NCI-H526 (cell line): ENCODE results near the gene PFKL.
"Not testable (repeated sequence)": the region's sequence is repeated elsewhere in the genome, so short reads cannot be mapped to it uniquely, and the experiment has no call there.

Experiments
- DNase-seq, 2 experiments: peaks; one replicate each; lab custom pipeline; 2025; lab: John Stamatoyannopoulos, UW

PFKL gene

GRCh38 chr21:44279354-44280260, 20.2 kb upstream of the PFKL start:
- no peak for DNase-seq

GRCh38 chr21:44281801-44282200, 18.1 kb upstream of the PFKL start:
- DNase-seq = no peak

GRCh38 chr21:44282370-44282769, 17.5 kb upstream of the PFKL start:
- DNase-seq = no peak

DNA sequence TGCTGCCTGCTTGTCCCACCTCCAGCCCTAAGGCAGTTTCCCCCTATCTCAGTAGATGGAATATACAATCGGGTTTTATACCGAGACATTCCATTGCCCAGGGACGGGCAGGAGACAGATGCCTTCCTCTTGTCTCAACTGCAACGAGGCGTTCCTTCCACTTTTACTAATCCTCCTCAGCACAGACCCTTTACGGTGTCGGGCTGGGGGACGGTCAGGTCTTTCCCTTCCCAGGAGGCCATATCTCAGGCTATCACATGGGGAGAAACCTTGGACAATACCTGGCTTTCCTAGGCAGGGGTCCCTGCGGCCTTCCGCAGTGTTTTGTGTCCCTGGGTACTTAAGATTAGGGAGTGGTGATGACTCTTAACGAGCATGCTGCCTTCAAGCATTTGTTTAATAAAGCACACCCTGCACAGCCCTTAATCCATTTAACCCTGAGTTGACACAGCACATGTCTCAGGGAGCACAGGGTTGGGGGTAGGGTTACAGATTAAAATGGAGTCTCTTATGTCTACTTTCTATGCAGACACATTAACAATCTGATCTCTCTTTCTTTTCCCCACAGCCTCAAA, 16.6 kb upstream of the PFKL start:
- not testable (repeated sequence) for DNase-seq

- no peak for DNase-seq
Measured at GRCh38 chr21:44283948-44284347, 15.9 kb upstream of the PFKL start.

DNA sequence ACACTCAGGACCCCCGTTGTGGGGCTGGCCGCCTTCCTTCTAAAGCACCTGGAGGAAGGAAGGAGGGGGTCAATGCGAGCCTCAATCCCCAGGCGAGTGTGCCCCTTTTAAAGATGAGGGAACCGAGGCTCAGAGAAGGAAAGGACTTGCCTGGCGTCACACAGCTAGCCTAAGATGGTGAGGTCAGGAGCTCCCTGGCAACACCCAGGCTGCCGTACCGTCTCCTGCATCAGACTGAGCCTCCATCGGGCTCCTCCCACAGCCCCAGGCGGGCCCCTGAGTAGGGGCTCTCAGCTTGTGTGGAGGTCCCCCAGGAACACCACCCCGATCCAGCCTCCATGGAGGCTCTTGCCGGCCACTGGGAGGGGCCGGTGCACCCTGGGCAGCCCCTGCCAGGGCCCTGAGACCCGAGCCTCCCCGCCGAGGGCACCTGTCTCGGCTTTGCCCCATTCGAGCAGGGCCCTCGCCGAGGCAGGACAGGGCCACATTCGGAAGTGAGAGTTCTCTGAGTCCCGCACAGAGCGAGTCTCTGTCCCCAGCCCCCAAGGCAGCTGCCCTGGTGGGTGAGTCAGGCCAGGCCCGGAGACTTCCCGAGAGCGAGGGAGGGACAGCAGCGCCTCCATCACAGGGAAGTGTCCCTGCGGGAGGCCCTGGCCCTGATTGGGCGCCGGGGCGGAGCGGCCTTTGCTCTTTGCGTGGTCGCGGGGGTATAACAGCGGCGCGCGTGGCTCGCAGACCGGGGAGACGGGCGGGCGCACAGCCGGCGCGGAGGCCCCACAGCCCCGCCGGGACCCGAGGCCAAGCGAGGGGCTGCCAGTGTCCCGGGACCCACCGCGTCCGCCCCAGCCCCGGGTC, 14.5 kb upstream of the PFKL start, which contains the start of gene AIRE:
TSS of gene AIRE (plus strand) at position 739 of the 855 bp plus-strand sequence. CDS start 131 bp downstream, outside the sequence.
- no peak for DNase-seq

DNA sequence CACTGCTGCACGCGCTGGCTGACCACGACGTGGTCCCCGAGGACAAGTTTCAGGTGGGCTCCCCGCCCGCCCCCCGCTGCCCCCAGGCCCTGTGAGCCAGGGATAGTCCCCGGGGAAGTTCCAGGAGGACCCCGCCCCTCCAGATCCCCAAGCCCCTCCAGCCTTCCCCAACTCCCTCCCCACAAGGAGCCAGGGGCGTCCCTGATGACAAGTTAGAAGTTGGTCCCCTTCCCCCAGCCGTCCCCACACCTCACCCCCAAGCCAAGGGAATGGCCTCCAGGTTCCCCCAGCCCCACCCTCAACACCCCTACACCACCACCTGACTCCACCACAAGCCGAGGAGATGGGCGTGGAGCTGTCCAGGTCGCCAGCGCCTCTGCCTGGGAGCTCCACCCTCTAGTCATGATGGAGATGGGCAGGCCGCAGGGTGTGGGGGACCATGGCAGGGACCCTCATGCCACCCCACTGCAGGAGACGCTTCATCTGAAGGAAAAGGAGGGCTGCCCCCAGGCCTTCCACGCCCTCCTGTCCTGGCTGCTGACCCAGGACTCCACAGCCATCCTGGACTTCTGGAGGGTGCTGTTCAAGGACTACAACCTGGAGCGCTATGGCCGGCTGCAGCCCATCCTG, 13.7 kb upstream of the PFKL start:
- DNase-seq = no peak

GRCh38 chr21:44286716-44287632, 12.9 kb upstream of the PFKL start:
- no peak for DNase-seq

DNA sequence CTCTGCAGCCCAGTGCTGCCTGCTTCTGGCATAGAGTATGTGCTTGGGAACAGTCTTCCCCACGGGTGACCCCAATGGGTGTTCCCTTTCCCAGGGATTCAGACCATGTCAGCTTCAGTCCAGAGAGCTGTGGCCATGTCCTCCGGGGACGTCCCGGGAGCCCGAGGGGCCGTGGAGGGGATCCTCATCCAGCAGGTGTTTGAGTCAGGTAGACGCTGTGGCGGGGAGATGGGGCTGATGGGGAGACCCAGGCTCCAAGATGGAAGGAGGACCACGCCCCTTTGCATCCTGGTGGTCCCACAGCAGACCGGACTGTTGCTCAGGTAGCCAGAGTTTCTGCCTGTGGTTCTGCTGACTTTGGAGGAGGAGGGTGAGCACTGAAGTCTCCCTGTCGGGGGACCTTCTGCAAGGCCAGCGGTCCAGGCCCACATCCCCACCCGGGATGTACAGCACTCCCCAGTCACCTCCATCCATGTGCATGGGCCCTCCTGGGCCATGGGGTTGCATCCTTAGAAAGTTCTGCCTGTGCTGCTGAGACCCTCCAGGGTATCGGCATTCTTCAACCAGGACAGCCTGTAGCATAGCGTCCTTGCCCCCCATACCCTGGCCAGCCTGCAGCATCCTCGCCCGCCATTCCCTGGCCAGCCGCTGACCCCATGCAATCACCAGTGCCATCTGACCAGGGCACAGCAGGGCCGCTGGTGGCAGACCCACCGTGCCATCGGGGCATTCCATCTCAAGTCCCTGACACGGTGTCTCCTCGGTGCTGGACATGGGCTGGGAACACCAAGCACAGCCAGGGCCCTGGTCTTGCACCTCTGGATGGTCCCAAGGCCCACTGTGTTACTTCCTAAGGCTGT, 11.4 kb upstream of the PFKL start:
- no peak for DNase-seq

- DNase-seq = no peak
Measured at GRCh38 chr21:44289381-44290010, 10.4 kb upstream of the PFKL start.

- no peak for DNase-seq
Measured at GRCh38 chr21:44290327-44291077, 9.4 kb upstream of the PFKL start.

- no peak for DNase-seq
Measured at GRCh38 chr21:44291078-44291935, 8.5 kb upstream of the PFKL start.

DNA sequence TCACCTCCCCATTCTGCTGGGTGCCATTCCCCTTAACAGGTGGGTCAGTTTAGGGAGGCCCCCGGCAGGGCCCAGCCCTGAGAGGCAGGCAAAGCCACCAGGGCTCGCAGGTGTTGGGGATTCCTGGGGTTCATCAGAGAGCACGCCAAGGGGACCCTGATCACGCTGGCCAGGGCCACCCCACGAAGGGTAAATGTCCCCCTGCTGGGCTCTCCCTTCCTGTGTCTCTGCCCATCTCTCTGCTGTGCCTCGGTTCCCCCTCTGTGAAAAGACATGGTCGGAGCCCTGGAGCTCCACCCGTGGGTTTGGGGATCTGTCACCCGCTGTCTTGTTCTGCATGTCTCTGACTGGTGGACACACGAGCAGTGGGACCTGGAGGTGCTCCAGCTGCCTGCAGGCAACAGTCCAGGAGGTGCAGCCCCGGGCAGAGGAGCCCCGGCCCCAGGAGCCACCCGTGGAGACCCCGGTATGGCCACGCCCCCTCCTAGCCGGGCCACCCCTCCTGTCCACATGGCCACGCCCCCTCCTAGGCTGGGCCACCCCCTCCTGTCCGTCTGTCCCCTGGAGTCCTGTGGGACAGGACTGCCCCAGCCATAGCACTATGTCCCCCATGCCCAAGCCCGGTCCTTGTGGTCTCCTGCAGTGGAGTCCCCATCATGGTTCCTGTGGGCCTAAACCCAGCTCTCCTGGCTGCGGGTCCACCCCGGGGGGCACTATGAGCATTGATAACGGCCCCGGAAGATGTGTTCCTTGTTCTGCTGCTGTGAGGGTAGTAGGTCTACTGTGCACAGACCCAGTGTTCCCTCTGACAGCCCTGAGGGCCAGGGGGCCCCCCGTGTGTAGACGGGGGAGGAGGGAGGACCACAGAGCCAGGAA, 7.7 kb upstream of the PFKL start:
- peak in 1 of 2 experiments; percentile 25 for DNase-seq

GRCh38 chr21:44292812-44293195, 7.0 kb upstream of the PFKL start:
- no peak for DNase-seq

DNA sequence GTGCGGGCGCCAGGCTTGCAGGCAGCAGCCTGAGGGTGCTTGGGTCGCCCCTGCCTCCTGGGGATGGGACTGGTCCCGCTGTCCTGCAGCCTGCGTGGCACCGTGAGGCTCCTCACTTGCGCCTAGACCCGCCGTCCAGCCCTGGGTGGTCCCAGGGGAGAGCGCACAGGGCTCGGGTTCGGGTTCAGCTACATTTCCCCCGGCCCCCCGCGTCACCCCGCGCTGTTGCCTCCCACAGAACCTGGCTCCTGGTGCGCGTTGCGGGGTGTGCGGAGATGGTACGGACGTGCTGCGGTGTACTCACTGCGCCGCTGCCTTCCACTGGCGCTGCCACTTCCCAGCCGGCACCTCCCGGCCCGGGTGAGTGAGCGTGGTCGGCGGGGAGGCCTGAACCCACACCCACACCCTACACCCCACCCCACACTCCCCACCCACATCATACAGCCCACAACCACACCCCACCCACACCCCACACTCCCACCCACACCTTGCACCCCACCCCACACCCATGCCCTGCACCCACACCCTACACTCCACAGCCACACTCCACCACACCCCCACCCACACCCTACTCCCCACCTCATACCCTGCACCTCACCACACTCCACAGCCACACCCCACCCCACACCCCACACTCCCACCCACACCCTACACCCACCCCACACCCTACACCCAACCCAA, 6.2 kb upstream of the PFKL start:
- DNase-seq = no peak
